HG03565 (cell line): ENCODE results near the gene HGS.
A peak's percentile ranks its signal among the peaks of the same experiment; 100 is the strongest.

ENCODE experiments used
- ATAC-seq: cut with Tn5 transposase; IDR thresholded peaks from one replicate; pipeline ENCODE4 v1.9.1; 2021; ENCODE audit warnings: mild to moderate bottlenecking, moderate library complexity; ENCODE audit not compliant: unreplicated experiment

Gene HGS

GRCh38 chr17:81683584-81684441, at the start of gene HGS, which contains the start of gene ARL16:
HGS (plus strand) TSS chr17:81684011; CDS start chr17:81684067, 56 bp downstream.
ARL16 (minus strand) TSS chr17:81683797; CDS start chr17:81683753, 44 bp downstream.
- peak; percentile 86 for ATAC-seq

GRCh38 chr17:81635431-81635830, 48.4 kb upstream of the HGS start:
- no peak for ATAC-seq

- no peak for ATAC-seq
Measured at GRCh38 chr17:81635973-81636504, 47.8 kb upstream of the HGS start.

- peak; percentile 83 for ATAC-seq
Measured at GRCh38 chr17:81636505-81637288, 47.1 kb upstream of the HGS start, which contains the start of the genes NPLOC4 and TSPAN10. NPLOC4 (minus strand) TSS chr17:81637112; CDS start chr17:81636930, 182 bp downstream. TSPAN10 (plus strand) TSS chr17:81637196; CDS start chr17:81642413, 5,217 bp downstream.

GRCh38 chr17:81638683-81639082, 45.1 kb upstream of the HGS start:
- no peak for ATAC-seq

GRCh38 chr17:81640011-81640410, 43.8 kb upstream of the HGS start:
- no peak for ATAC-seq

- ATAC-seq = no peak
Measured at GRCh38 chr17:81641825-81642489, 41.9 kb upstream of the HGS start.

- no peak for ATAC-seq
Measured at GRCh38 chr17:81644496-81644895, 39.3 kb upstream of the HGS start.

GRCh38 chr17:81644976-81645952, 38.5 kb upstream of the HGS start:
- no peak for ATAC-seq

- no peak for ATAC-seq
Measured at GRCh38 chr17:81646869-81647600, 36.8 kb upstream of the HGS start.

GRCh38 chr17:81647640-81648012, 36.2 kb upstream of the HGS start:
- ATAC-seq = no peak

GRCh38 chr17:81648013-81648706, 35.7 kb upstream of the HGS start:
- no peak for ATAC-seq

GRCh38 chr17:81648707-81649085, 35.1 kb upstream of the HGS start:
- no peak for ATAC-seq

GRCh38 chr17:81650951-81651350, 32.9 kb upstream of the HGS start:
- no peak for ATAC-seq

- no peak for ATAC-seq
Measured at GRCh38 chr17:81651692-81652091, 32.1 kb upstream of the HGS start.

- ATAC-seq = no peak
Measured at GRCh38 chr17:81652906-81653771, 30.7 kb upstream of the HGS start.

- no peak for ATAC-seq
Measured at GRCh38 chr17:81655378-81656117, 28.3 kb upstream of the HGS start.
